HG02870 (cell line): Measurements from ENCODE around the gene SLC8A2.

Source experiments
- ATAC-seq: cut with Tn5 transposase; IDR thresholded peaks from one replicate; pipeline ENCODE4 v1.9.1; 2021; ENCODE audit warnings: mild to moderate bottlenecking, moderate library complexity; ENCODE audit not compliant: unreplicated experiment

The SLC8A2 gene

DNA sequence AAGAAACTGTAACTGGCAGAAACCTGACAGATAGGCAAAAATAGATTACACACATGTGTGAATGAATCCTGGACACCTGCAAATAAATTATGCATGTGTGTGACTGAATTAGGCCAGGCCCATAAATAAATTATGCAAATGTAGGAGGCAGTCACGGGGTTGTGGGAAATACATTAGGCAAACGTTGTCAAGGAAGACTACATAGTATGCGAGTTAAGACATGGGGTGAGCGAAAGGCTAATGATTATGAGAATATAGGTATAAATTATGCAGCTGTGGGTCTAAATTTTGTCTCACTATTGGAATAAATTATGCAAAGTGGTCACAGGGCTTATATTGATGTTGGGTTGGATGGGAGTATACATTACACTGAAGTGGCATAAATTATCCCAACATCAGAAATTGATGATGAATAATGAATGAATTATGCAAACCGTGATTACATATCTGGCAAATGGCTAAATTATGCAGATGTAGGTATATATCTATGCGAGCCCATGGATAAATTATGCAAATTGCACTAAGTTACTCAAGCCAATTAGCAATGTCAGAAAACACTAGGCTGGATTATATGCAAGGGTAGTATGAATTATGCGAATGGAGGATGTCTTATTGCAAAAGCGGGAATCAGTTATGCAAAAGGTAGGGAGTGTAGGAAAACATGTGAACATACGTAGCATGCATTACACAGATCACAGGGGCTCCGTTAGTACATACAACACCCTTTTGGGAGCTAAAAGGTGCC is 6.8 kb downstream of the SLC8A2 start:
- no peak for ATAC-seq

DNA sequence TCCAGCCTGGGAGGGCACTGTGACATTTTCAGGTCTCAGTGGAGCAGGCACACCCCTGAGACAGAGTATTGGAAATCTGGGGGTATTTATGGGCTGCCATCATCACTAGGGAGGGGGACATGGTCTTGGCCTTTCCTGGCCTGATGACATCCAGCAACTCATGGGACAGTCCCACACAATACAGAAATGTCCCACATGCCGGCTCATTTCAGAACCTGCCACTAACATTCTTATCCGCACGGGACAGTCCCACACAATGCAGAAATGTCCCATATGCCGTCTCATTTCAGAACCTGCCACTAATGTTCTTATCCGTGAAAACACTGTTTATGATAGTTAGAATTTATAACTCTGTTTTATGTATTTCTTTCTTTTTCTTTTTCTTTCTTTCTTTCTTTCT is 9.8 kb downstream of the SLC8A2 start:
- no peak for ATAC-seq

DNA sequence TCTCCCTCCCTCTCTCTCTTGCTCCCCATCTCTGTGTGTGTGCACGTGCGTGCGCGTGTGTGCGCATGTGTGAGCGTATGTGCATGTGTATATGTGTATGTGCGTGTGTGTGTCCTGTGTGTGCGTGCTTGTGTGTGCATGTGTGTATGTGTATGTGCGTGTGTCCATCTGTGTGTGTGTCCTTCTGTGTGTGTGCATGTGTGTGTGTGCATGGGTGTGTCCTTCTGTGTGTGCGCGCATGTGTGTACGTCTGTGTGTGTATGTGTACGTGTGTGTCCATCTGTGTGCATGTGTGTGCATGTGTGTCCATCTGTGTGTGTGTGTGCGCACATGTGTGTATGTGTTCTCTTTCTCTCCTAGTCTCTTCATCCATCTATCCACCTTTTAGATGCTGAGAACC is 12.2 kb downstream of the SLC8A2 start:
- no peak for ATAC-seq

DNA sequence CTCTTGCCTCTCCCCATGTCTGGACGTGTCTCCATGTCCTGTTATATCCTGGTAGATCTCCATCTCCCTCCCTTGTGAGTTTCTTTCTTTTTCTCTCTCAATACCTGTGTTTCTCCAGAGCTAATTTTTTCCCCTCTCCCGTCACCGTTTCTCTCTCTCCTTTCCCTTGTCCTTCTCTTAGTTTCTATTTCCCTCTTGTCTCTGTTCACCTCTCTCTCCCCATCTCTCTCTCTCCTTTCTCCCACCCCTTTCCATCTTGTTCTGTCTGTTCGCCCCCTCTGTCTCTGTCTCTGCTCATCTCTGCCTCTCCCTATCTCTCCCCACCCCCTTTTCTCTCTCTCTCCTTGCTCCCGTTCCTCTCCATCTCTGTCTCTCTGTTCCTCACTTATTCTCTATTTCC is 13.0 kb downstream of the SLC8A2 start:
- ATAC-seq: no peak

- no peak for ATAC-seq
Measured at GRCh38 chr19:47456721-47457474, 14.8 kb downstream of the SLC8A2 start.

- ATAC-seq: no peak
Measured at GRCh38 chr19:47450478-47450877, 21.2 kb downstream of the SLC8A2 start.

- ATAC-seq: no peak
Measured at GRCh38 chr19:47448360-47448727, 23.3 kb downstream of the SLC8A2 start.

- ATAC-seq: no peak
Measured at GRCh38 chr19:47447470-47448359, 24.0 kb downstream of the SLC8A2 start.

- no peak for ATAC-seq
Measured at GRCh38 chr19:47446534-47447469, 24.9 kb downstream of the SLC8A2 start.

DNA sequence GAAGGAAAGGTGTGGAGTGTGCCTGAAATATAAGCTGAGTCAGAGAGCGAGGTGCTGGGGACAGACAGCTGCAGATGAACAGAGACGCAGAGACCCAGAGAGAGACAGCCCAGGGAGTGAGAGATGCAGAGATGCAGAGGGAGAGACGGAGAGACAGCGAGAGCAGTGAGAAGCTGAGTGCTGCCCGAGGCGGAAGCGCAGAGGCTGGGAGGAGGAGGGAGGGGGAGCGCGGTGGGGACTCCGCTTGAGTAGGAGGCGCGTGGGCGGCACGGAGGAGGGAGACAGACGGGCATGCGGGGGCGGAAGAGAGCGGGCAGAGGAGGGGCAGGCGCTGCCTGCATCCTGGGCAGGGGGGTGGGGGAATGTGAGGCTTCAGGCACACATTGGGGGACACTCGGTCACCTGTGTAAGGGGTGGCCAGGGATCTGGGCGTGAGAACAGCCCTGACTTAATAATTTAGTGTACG is 25.7 kb downstream of the SLC8A2 start:
- no peak for ATAC-seq

GRCh38 chr19:47445527-47445926 is 26.2 kb downstream of the SLC8A2 start:
- ATAC-seq: no peak

- ATAC-seq: no peak
Measured at GRCh38 chr19:47444388-47444821, 27.3 kb downstream of the SLC8A2 start.

GRCh38 chr19:47443331-47443730 is 28.4 kb downstream of the SLC8A2 start:
- no peak for ATAC-seq

GRCh38 chr19:47438793-47439220 is 32.9 kb downstream of the SLC8A2 start:
- ATAC-seq: no peak

- no peak for ATAC-seq
Measured at GRCh38 chr19:47437500-47437899, 34.2 kb downstream of the SLC8A2 start.

GRCh38 chr19:47436712-47437401 is 34.8 kb downstream of the SLC8A2 start:
- ATAC-seq: peak; percentile 48

DNA sequence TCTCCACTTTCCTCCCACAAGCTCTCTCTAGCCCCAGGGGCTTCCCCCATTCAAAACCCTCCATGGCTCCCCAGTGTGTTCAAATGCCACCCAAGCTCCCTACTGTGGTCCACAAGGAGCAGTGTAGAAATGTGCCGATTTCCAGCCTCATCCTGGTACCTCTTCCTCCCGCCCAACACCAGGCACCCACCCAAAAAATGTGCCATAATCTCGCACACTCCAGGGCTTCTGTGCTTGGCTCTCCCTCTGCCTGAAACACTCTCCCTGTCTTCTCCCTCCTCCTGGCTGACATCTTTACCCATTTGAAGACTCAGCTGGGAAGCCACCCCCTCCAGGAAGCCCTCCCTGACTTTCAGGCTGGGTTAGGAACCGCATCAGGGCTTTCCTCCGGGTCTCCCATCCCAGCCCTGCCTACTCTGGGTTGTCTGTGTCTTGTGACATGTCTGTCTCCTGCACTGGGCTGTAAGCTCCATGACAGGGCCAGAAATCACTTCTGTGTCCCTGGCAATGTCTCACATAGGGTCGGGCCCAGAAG is 35.7 kb downstream of the SLC8A2 start:
- no peak for ATAC-seq

DNA sequence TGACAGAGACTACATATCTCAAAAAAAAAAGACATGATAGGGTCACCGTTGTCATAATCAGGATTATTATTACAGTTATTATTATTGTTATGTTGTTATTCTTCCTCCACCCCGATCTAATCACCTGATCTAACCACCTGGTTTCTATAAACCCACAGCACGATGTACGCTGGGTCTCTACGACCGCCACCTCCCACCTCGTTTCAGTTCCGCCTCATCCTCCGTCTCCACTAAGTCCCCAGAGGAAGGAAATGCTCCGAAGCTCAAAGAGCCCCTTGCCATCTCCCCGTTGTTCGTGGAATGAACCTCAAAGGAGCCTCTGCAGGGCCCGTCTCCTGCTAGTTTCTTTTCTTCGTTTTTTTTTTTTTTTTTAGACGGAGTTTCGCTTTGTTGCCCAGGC is 36.5 kb downstream of the SLC8A2 start:
- ATAC-seq: no peak

DNA sequence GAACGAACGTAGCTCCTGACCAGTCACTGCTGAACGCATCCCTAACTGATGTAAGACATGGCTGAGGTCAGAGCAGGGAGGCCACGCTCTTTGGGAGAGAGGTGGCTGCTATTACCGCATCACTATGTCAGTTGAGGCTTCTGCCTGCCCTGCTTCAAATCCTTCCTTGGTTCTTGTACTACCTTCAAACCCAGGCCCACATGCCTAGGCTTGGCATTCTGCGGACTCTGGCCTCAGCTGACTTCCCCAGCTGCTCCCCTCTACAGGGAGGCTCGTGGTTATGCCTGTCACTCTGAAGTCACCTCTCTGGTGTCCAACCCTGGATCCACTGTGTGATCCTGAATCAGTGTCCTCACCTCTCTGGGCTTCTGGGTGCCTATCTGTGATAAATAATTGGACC is 37.6 kb downstream of the SLC8A2 start:
- no peak for ATAC-seq
